ENCODE data around the gene IQGAP3. TPM values are rescaled to one million over a fixed set of nuclear protein-coding genes. Genes with fewer than 3 reads are reported as not detected.

Gene IQGAP3
- polyA plus RNA-seq, 10 donors: 5.3 to 11.5 (median 7.3) TPM

DNA sequence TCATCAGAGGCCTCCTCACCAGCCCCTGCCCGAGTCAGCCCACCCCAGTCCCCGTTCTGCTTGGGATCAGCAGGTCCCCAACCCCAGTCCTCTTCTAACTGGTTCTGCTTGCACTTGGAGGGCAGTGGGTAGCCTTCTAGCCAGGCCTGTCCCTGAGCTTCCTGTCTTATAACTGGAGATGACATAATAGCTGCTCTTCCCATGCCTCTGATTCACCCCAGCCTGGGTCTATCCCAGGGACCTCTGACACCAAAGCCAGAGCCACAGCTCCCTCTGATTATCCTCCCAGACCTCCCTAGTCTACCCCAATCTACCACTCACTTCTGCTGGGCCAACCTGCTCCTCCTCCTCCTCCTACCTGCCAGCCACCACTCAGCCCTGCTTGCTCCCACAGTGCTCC lies 31.4 kb downstream of the IQGAP3 start:
- no peak for DNase-seq

DNA sequence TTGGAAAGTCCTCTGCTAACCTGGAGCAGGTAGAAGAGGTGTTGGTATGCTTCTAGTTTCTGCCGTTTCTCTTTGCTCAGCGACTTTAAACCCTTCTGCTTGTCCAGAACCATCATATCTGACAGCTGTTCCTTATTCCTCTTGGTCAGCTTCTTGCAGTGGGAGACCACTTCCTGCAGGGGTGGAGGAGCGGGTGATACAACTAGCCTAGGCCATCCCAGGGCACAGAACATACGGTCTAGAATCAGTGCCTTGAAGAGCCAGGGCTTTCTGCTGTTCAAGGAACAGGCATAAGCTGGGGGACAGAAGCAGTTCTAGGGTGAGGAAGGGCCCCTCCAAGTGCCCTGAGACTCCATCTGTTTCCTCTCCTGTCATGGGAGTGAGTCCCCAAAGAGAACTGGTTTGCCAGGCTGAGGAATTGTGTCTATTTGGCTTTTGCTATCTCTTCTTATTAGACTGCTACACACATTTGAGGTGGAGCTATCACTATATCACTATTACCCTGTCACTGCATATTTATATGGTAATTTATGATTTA lies 32.5 kb downstream of the IQGAP3 start:
- no peak for DNase-seq

DNA sequence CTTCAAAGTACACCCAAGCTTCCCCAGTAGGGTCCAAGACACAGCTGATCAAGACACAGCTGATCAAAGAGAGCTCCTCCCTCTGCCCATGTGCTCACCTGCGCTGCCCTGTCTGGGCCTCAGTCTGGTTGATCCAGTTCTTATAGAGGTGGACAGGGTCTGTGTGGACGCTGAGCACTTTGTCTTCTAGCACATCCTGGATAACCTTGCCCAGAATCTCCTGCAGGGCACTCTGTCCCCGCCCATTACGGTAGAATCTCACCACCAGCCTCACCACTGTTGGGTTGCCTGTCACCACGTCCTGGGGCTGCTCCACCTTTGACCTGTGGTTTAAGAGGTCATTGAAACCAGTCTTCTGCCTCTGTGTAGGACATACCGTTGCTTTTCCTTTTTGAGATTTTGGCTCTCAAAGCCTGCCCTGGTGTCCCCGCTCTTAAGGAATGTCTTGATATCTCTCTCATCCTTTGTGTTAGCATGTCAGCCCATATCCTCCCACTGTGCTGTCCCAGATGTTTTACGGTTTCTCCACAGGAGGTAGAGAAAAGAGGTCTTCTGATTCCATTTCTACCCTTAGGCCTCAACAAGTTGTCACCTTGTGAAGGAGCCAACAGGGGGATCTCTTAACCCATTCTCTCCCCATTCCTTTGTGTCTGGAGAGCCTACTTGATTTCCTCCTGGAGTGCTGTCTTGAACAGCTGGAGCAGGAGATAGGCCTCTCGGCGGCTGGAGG lies 33.5 kb downstream of the IQGAP3 start:
- DNase-seq: no peak

DNA sequence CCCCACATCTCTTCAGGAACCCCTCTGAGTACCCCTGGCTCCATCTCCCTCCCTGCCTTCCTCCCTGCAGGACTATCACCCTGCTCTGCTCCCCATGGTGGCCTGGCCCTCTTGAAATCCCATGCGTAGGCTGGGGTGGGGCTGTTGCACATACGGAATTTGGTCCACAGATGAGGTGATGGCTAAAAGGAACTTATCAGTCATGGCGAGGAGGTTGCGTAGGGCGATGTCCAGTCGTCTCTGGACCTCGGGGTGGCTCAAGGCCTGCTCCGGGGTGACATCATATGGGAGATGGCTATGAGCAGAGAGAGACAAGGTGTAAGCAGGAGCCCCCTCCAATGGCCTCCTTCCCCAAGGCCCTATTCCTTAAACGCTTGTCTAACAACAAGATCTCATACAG lies 35.3 kb downstream of the IQGAP3 start:
- no peak for DNase-seq

DNA sequence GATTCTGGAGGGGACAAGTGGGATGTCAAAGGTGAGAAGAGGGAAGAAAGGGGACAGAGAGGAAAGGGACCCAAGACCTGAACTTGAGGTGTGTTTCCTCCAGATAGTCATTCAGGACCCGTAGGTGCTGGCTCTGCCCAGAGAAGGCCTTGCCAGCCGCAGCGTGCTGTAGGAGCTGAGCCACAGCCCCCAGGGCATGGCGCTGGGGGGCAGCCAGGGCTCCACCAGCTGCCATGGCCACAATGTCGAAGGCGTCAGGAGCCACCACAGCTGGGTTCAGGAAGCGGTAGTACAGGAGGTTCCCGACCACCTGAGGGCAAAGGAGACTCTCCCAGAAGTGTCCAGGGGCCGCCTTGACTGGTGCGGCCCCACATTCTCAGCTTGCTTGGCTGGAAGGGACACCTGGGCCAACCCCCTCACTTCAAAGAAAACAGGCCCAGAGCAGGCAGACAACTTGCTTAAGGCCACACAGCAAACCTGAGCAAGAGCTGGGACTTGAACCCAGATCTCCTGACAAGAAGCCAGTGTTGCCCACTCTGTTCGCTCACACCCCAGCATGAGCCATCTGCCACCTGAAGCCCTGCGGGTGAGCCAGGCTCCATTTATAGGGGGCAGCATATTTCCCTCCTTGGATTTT lies 37.8 kb downstream of the IQGAP3 start:
- DNase-seq: no peak

DNA sequence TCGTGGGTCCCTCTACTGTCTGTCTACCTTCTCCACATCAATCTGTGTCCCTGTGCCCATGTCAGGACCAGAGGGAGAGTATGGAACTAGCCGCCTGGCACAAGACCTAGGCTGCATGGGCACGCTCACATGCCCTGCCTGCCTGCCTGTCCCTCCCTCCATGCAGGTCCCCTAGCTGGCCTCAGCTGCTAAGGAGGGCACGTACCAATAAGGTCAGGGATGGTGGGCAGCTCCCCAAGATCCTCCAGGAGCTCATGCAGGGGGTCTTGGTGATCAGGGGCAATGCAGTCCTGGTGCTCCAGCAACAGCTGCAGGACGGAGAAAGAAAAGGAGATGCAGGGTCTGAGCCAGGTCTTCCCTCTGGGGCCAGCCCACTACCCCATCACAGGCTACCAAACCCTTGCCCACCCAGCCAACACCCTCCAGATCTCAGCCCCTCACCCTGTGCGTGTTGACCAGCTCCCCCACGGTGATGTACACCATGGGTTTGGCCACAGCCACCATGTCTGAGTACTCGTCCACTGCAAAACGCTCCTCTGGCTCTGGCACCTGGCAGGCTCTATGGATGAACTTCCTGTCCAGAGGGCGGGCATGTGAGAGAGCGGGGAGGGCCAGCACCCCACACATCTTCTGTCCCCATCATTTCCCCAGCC lies 38.7 kb downstream of the IQGAP3 start:
- DNase-seq: no peak

DNA sequence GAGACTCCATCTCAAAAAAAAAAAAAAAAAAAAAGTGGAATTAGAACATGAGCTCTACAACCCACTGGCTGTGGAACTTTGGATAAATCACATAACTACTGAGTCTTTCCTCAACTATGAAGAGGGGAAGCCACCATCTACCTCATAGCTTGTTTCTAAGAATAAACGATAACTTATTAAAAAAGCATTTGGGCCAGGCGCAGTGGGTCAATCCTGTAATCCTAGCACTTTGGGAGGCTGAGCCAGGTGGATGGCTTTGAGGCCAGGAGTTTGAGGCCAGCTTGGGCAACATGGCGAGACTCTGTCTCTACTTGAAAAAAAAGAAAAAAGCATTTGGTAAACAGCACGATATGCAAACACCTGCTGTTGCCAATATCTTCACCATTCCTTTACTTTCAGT lies 40.0 kb downstream of the IQGAP3 start:
- no peak for DNase-seq

DNA sequence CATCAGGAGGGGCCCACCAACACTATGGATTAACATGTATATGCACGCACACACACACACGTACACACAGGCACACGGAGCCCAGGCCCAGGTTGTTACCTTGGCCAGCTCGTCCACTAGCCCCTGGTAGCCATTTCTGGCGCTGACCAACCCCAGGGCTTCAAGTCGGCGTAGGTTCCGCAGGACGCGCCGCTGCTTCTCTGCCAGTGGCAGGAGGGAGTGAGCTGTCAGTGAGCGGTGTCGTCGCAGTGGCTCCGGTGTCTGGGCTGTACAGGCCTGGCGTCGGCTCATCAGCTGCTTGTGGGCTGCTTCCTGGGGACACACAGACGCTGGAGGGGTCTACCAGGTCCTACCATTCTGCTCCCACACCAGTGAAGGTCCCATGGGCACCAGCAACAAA lies 42.4 kb downstream of the IQGAP3 start:
- no peak for DNase-seq

GRCh38 chr1:156528875-156529425 lies 43.4 kb downstream of the IQGAP3 start:
- DNase-seq: no peak

DNA sequence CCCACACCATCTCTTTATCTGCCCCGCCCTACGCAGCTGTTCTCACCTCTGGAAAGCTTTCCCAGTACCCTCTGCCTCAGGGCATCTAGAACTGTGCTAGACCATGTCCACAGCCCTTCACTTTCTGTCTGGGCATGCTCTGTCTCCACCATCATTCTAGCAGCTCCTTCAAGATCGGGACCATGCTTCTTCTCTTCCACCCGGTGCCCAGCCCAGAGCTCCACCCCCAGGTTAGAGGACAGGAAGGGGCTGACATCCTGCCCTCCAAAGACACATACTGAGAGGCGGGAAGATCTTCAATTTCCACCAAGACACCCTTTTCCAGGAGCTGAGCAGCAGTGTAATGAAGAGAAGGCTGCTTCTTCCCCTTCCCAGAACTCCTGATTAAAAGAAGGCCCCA lies 44.1 kb downstream of the IQGAP3 start:
- DNase-seq: no peak

GRCh38 chr1:156527584-156527983 lies 44.8 kb downstream of the IQGAP3 start:
- no peak for DNase-seq

DNA sequence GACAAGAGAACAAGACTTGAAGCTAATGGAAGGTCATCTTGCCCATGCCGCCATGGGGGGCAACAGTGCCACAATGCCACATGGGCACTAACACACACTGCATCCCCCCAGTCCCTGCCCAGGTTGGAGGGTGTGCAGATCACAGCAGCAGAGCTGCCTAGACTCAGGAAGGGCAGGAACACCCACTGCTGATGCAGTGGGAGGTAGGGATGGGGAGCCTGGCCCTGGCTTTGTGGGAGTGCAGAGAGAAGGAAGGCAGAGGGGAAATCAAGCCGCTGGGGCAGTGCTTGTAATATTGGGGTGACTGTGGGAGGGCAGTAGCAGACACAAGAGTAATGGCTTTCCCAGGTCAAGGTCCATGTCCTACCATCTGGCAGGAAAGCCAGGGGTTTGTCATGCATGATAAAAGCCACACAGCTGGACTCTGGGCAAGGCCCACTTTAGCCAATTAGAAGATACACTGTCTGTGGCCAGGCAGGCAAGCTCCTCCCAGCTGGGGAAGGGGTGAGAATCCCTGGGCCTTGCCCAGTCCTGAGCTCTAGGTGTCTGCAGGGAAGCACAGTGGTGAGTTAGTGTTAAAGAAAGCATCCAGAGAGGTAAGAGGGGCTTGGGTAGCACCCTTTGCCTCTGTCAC lies 46.4 kb downstream of the IQGAP3 start:
- DNase-seq: no peak

- peak in 1 of 3 donors; percentile 22 for DNase-seq
Observed at GRCh38 chr1:156525071-156525501, 47.3 kb downstream of the IQGAP3 start.

DNA sequence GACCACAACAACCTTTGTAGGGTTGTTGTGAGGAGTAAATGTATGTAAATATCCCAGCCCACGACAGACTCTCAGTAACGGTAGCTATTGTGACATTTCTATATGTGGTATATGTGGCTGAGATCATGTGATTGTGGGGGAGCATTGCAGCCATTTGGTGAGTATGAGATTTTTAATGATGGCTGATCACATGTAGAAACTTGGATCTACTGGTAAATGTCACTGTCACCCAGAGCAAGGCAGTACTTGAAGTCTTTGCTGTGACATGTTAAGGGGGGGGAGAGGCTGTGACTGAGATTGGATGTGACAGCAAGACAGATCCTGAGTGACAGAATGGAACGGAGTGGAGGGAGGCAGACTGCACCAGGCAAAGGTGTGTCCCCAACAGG lies 47.9 kb downstream of the IQGAP3 start:
- DNase-seq: no peak

- no peak for DNase-seq
Observed at GRCh38 chr1:156523801-156524480, 48.4 kb downstream of the IQGAP3 start.

DNA sequence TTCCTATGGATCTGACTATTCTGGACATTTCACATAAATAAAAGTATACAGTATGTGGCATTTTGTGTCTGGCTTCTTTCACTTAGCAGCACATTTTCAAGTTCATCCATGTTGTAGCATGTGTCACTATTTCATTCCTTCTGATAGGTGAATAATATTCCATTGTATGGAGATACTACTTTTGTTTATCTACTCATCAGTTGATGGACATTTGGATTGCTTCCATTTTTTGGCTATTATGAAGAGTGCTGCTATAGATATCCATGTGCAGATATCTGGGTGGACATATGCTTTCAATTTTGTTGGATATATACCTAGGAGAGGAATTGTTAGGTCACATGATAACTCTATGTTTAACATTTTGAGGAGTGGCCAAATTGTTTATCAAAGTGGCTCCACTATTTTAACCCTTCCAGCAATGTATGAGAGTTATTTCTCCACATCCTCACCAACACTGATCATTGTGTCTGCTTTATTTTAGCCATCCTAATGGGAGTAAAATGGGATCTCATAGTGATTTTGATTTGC lies 49.9 kb downstream of the IQGAP3 start:
- no peak for DNase-seq

GRCh38 chr1:156517748-156518147 lies 54.6 kb downstream of the IQGAP3 start:
- DNase-seq: no peak

DNA sequence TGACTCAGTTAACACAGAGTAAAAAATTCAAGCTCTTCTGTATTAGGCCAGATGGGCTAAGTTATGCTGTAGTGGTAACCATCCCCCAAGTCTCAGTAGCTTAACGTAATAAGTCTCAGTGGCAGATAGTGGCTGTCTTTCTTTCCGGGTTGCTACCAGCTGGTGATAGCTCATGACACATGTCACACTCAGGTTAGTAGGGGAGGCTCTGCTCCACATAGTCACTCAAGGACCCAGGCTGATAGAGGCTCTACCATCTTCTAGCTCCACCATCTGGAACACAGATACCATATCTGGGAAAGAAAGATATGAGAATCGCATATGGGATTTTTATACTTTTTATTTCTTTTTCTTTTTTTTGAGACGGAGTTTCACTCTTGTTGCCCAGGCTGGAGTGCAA lies 55.5 kb downstream of the IQGAP3 start:
- no peak for DNase-seq

GRCh38 chr1:156515956-156516355 lies 56.4 kb downstream of the IQGAP3 start:
- DNase-seq: no peak

GRCh38 chr1:156513185-156513584 lies 59.2 kb downstream of the IQGAP3 start:
- peak in 1 of 3 donors; percentile 46 for DNase-seq

- no peak for DNase-seq
Observed at GRCh38 chr1:156511644-156512043, 60.7 kb downstream of the IQGAP3 start.

Data from muscle of back (tissue), 11 donors.